ENCODE results near the gene ZNF629. TPM values are rescaled to one million over a fixed set of nuclear protein-coding genes. Genes with fewer than 3 reads are reported as not detected.

ZNF629 gene
- total and polyA plus RNA-seq, 2 donors (not counting 1 experiment from before 2014, with no cell fraction given), result 5.8 to 7.3 TPM

- Histone ChIP-seq H3K27me3 (ENCODE audit: control insufficient read depth, insufficient read depth, low read length) (no peaks in the 10 kb centered on the region), H2AFZ (ENCODE audit: low read length) (no peak overlapping the region), H4K20me1 (ENCODE audit: control insufficient read depth, extremely low read depth, insufficient read depth, low read length) (no peaks in the 10 kb centered on the region), H3K4me2 (ENCODE audit: extremely low read depth, insufficient read depth, low read length) (no peak overlapping the region), H3K36me3 (ENCODE audit: control insufficient read depth, insufficient read depth, low read length) (no peaks in the 10 kb centered on the region), H3K4me3 (replicated peaks in 1 of 4; ENCODE audit: control extremely low read depth in 1 of 4, insufficient read depth in 1 of 4, low read depth in 3 of 4, low read length in 4 of 4) (no peak overlapping the region), H3K4me1 (ENCODE audit: control insufficient read depth, extremely low read depth, insufficient read depth, low read length) (no peaks in the 10 kb centered on the region), H3K27ac (ENCODE audit: insufficient read depth, low read length) (no peak overlapping the region), H3K9me3 (ENCODE audit: control insufficient read depth, insufficient read depth, low read depth, low read length) (no peaks in the 10 kb centered on the region), H3K79me2 (ENCODE audit: control insufficient read depth, insufficient read depth, low read length) (no peaks in the 10 kb centered on the region), H3K9ac (ENCODE audit: insufficient read depth, low read length) (no peak overlapping the region)
- no peak for DNase-seq (ENCODE audit: low read depth in 2 of 2)
- TF ChIP-seq EZH2 (IDR thresholded peaks at IDR 0.05; ENCODE audit: low read length, missing control alignments), result no peak
- no peak for TF ChIP-seq CTCF (conservative IDR thresholded peaks at IDR 0.05 in 1 of 2, IDR thresholded peaks at IDR 0.05 in 1 of 2; ENCODE audit: low read depth in 1 of 2, low read length in 2 of 2)
These were observed 6.6 kb upstream of the ZNF629 start for GRCh38 chr16:30793508-30794069.

GRCh38 chr16:30787613-30788378 lies 791 bp upstream of the ZNF629 start:
- TF ChIP-seq EZH2 (IDR thresholded peaks at IDR 0.05; ENCODE audit: low read length, missing control alignments) (no peak), CTCF (conservative IDR thresholded peaks at IDR 0.05 in 1 of 2, IDR thresholded peaks at IDR 0.05 in 1 of 2; ENCODE audit: low read depth in 1 of 2, low read length in 2 of 2) (no peak)
- Histone ChIP-seq H3K4me3 (replicated peaks in 1 of 4; ENCODE audit: control extremely low read depth in 1 of 4, insufficient read depth in 1 of 4, low read depth in 3 of 4, low read length in 4 of 4) (peak overlapping the region; percentile 65 to 95 (median 86)), H3K4me1 (ENCODE audit: control insufficient read depth, extremely low read depth, insufficient read depth, low read length) (peaks cover 6% of the 10 kb centered on the region), H3K27me3 (ENCODE audit: control insufficient read depth, insufficient read depth, low read length) (no peaks in the 10 kb centered on the region), H3K36me3 (ENCODE audit: control insufficient read depth, insufficient read depth, low read length) (peaks cover 8% of the 10 kb centered on the region), H3K4me2 (ENCODE audit: extremely low read depth, insufficient read depth, low read length) (peak overlapping the region; percentile 90), H2AFZ (ENCODE audit: low read length) (peak overlapping the region; percentile 89), H3K9ac (ENCODE audit: insufficient read depth, low read length) (peak overlapping the region; percentile 94), H3K79me2 (ENCODE audit: control insufficient read depth, insufficient read depth, low read length) (peaks cover 20% of the 10 kb centered on the region), H3K9me3 (ENCODE audit: control insufficient read depth, insufficient read depth, low read depth, low read length) (no peaks in the 10 kb centered on the region), H3K27ac (ENCODE audit: insufficient read depth, low read length) (peak overlapping the region; percentile 87), H4K20me1 (ENCODE audit: control insufficient read depth, extremely low read depth, insufficient read depth, low read length) (no peaks in the 10 kb centered on the region)
- DNase-seq (ENCODE audit: low read depth in 2 of 2), result no peak

- H3K4me1 ChIP-seq (ENCODE audit: control insufficient read depth, extremely low read depth, insufficient read depth, low read length), result peaks cover 6% of the 10 kb centered on the region
- no peaks in the 10 kb centered on the region for H3K9me3 ChIP-seq (ENCODE audit: control insufficient read depth, insufficient read depth, low read depth, low read length)
- H3K9ac ChIP-seq (ENCODE audit: insufficient read depth, low read length), result peak overlapping the region; percentile 94
- TF ChIP-seq EZH2 (IDR thresholded peaks at IDR 0.05; ENCODE audit: low read length, missing control alignments) (no peak), CTCF (conservative IDR thresholded peaks at IDR 0.05 in 1 of 2, IDR thresholded peaks at IDR 0.05 in 1 of 2; ENCODE audit: low read depth in 1 of 2, low read length in 2 of 2) (no peak)
- peak; percentile 60 to 61 for DNase-seq (ENCODE audit: low read depth in 2 of 2)
- H3K79me2 ChIP-seq (ENCODE audit: control insufficient read depth, insufficient read depth, low read length), result peaks cover 20% of the 10 kb centered on the region
- peak overlapping the region; percentile 87 for H3K27ac ChIP-seq (ENCODE audit: insufficient read depth, low read length)
- peak overlapping the region; percentile 78 to 95 (median 86) for H3K4me3 ChIP-seq (replicated peaks in 1 of 4; ENCODE audit: control extremely low read depth in 1 of 4, insufficient read depth in 1 of 4, low read depth in 3 of 4, low read length in 4 of 4)
- H3K36me3 ChIP-seq (ENCODE audit: control insufficient read depth, insufficient read depth, low read length), result peaks cover 12% of the 10 kb centered on the region
- no peak overlapping the region for H2AFZ ChIP-seq (ENCODE audit: low read length)
- H3K4me2 ChIP-seq (ENCODE audit: extremely low read depth, insufficient read depth, low read length), result peak overlapping the region; percentile 93
- H4K20me1 ChIP-seq (ENCODE audit: control insufficient read depth, extremely low read depth, insufficient read depth, low read length), result no peaks in the 10 kb centered on the region
- H3K27me3 ChIP-seq (ENCODE audit: control insufficient read depth, insufficient read depth, low read length), result no peaks in the 10 kb centered on the region
These were observed 680 bp downstream of the ZNF629 start for GRCh38 chr16:30786115-30786935.
